Mesendoderm (in vitro differentiated cells): ENCODE data around the gene KIF6.

Source experiments
- DNase-seq: peaks from one replicate; pipeline ENCODE4 v3.0.0; 2013
- H2AK5ac ChIP-seq: 2 replicates; pipeline ENCODE4 v1.6.1; 2013; ENCODE audit warnings: low read length, inconsistent platforms
- H2BK120ac ChIP-seq: 2 replicates; pipeline ENCODE4 v1.6.1; 2013; ENCODE audit warnings: low read depth, mild to moderate bottlenecking, low read length, moderate library complexity, mixed read lengths
- H2BK15ac ChIP-seq: replicated peaks from 2 replicates; pipeline ENCODE4 v1.6.1; 2013; ENCODE audit warnings: low read depth, mild to moderate bottlenecking, moderate library complexity
- H2BK5ac ChIP-seq: 2 replicates; pipeline ENCODE4 v1.6.1; 2013; ENCODE audit warnings: low read length, inconsistent platforms
- H3K18ac ChIP-seq: 2 replicates; pipeline ENCODE4 v1.6.1; 2013; ENCODE audit warnings: mild to moderate bottlenecking, low read length, mixed read lengths
- H3K23ac ChIP-seq: one replicate; pipeline ENCODE4 v1.6.1; 2013; ENCODE audit warnings: low read length
- H3K27ac ChIP-seq: 2 replicates; pipeline ENCODE4 v1.5.1; 2013; ENCODE audit warnings: low read depth, mild to moderate bottlenecking, inconsistent platforms, low read length, moderate library complexity
- H3K27me3 ChIP-seq: 2 replicates; pipeline ENCODE4 v1.6.1; 2013; ENCODE audit warnings: low read length, control low read depth, mild to moderate bottlenecking, inconsistent platforms; ENCODE audit not compliant: insufficient read depth, poor library complexity
- H3K36me3 ChIP-seq: 2 replicates; pipeline ENCODE4 v1.6.1; 2013; ENCODE audit warnings: low read length, inconsistent platforms; ENCODE audit not compliant: control insufficient read depth, insufficient read depth
- H3K4ac ChIP-seq: one replicate; pipeline ENCODE4 v1.6.1; 2013; ENCODE audit warnings: low read depth, mild to moderate bottlenecking, low read length, moderate library complexity
- H3K4me1 ChIP-seq: 2 replicates; pipeline ENCODE4 v1.6.1; 2013; ENCODE audit warnings: low read depth, low read length, inconsistent platforms; ENCODE audit not compliant: control insufficient read depth
- H3K4me2 ChIP-seq: 2 replicates; pipeline ENCODE4 v1.6.1; 2013; ENCODE audit warnings: low read length
- H3K4me3 ChIP-seq: 2 replicates; pipeline ENCODE4 v1.5.1; 2013; ENCODE audit warnings: mild to moderate bottlenecking, low read length
- H3K56ac ChIP-seq: one replicate; pipeline ENCODE4 v1.6.1; 2013; ENCODE audit warnings: low read length
- H3K79me1 ChIP-seq: 2 replicates; pipeline ENCODE4 v1.6.1; 2013; ENCODE audit warnings: low read length, inconsistent platforms
- H3K79me2 ChIP-seq: 2 replicates; pipeline ENCODE4 v1.6.1; 2013; ENCODE audit warnings: mild to moderate bottlenecking, low read length; ENCODE audit not compliant: control insufficient read depth, insufficient read depth
- H3K9ac ChIP-seq: 2 replicates; pipeline ENCODE4 v1.6.1; 2013; ENCODE audit warnings: low read length, inconsistent platforms
- H4K5ac ChIP-seq: one replicate; pipeline ENCODE4 v1.6.1; 2013; ENCODE audit warnings: low read length
- H4K8ac ChIP-seq: one replicate; pipeline ENCODE4 v1.6.1; 2013; ENCODE audit warnings: low read depth, mild to moderate bottlenecking, control low read depth, low read length, moderate library complexity
- WGBS: extraction: QIAGEN DNeasy Blood & Tissue Kit; methylation state at CpG from one replicate; pipeline ENCODE4 v1.1.7; 2013; ENCODE audit warnings: low lambda C conversion rate, missing lambda C conversion rate; ENCODE audit not compliant: insufficient coverage; ENCODE audit errors: extremely low coverage; 5-methylcytosine and 5-hydroxymethylcytosine counted together

Gene KIF6

DNA sequence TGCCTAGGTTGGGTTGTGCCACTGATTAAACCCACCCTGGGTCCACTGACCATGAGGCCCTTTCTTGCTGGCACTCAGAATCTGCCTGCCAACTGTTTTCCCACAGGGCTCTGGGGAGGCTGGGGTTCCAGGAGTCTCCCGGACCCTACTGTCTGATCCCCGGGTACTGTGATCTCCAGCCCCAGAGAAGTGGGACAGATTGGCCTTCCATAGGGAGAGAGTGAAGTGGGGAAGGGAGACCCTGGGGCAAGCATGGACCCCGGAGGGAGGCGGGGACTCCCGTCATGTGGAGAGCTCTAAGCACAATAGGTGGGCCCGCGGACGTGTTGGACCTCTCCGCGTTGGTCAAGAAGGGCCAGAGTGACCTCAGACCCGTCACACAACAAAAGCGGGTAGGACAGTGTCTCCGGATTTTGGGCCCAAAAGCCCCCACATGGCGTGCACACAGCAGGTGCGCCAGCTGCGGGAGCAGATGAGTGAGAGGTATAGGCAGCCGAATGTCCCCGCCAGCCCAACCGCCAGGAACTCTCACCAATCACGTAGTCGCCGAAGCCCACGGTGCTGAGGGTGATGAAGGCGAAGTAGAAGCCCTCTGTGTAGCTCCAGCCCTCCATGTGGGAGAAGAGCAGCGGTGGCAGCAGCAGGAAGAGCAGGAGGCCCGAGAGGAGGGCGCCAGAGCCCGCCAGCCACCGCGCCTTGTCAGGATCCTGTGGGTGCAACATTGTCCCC is 421.6 kb downstream of the KIF6 start:
- Histone ChIP-seq H3K18ac (no peak overlapping the region), H3K9ac (no peak overlapping the region), H3K27me3 (no peaks in the 10 kb centered on the region), H3K23ac (no peak overlapping the region), H3K4me2 (no peak overlapping the region), H2BK120ac (no peak overlapping the region), H2BK15ac (no peak overlapping the region), H3K79me2 (no peaks in the 10 kb centered on the region), H2AK5ac (no peak overlapping the region), H3K4me3 (no peak overlapping the region), H3K4me1 (no peaks in the 10 kb centered on the region), H3K4ac (no peak overlapping the region), H2BK5ac (no peak overlapping the region), H3K56ac (no peak overlapping the region), H3K79me1 (no peaks in the 10 kb centered on the region), H3K36me3 (no peaks in the 10 kb centered on the region), H4K8ac (no peak overlapping the region), H3K27ac (no peak overlapping the region), H4K5ac (no peak overlapping the region)
- DNase-seq, result no peak
- WGBS, result no CpG with 5 or more reads among the region's 30 CpGs

DNA sequence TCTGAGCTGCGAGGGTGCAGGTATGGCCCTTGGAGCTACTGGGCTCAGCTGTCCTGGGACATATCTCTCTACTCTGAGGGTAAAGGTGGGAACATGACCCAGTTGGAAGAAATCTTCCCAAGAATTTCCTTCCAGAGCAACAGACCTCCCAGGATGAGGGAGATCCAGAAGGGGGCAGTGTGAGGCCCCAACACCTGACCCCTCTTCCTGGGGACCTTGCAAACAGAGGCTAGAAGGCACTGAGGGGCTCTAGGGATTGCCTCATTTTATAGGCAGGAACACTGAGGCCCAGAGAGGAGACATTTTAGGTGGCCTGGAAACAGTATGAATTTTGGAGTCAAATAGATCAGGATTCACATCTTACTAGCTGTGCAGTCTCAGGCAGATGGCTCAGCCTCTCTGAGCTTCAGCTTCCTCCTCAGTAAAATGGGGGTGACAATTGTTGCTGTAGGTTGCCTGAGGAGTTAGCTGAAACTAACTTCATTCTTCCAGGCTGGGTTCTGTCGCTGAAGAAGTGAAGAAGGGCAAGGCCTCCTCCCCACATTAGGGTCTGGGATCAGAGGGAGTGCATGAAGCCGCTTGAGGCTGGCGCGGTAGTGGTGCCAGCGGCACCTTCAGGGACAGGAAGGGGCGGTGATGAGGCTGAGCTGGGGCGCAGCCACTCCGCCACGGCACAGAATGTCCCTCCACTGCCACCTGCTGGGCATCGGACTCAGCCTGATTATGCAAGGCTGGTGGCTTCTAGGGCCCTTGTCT is 422.4 kb downstream of the KIF6 start:
- peak; percentile 88 for DNase-seq

DNA sequence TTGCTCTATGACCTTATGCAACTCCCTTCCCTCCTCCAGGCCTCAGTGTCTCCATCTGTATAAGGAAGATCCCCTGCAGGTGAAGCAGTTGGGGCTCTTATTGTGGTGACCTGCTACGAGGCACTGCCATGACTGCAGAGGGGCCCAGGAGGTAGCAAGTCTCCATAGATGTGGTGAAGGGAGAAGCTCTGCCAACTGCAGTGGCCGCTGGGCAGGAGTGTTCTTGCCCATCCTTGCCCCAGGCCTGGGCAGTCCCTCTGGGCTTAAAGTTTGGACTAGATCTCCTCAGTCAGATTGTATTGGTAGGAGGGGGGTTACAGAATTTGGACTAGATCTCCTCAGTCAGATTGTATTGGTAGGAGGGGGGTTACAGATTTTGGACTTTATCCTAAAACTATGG is 423.2 kb downstream of the KIF6 start:
- Histone ChIP-seq H4K5ac (no peak overlapping the region), H3K9ac (no peak overlapping the region), H3K4ac (no peak overlapping the region), H4K8ac (no peak overlapping the region), H3K79me1 (no peaks in the 10 kb centered on the region), H3K27me3 (no peaks in the 10 kb centered on the region), H3K36me3 (no peaks in the 10 kb centered on the region), H2BK5ac (no peak overlapping the region), H2BK15ac (no peak overlapping the region), H2AK5ac (no peak overlapping the region), H3K56ac (no peak overlapping the region), H3K4me2 (no peak overlapping the region), H3K23ac (no peak overlapping the region), H3K18ac (no peak overlapping the region), H3K27ac (no peak overlapping the region), H2BK120ac (no peak overlapping the region), H3K4me1 (no peaks in the 10 kb centered on the region), H3K4me3 (no peak overlapping the region), H3K79me2 (no peaks in the 10 kb centered on the region)
- no CpG with 5 or more reads among the region's 2 CpGs for WGBS
- no peak for DNase-seq

More for the DNA sequence above, 422.4 kb downstream of the KIF6 start:
- H2BK120ac ChIP-seq, result no peak overlapping the region
- H2BK15ac ChIP-seq, result no peak overlapping the region
- no peak overlapping the region for H3K23ac ChIP-seq
- no peaks in the 10 kb centered on the region for H3K79me2 ChIP-seq
- peak overlapping the region; percentile 38 for H3K56ac ChIP-seq
- no peak overlapping the region for H3K4me2 ChIP-seq
- WGBS, result no CpG with 5 or more reads among the region's 11 CpGs
- no peak overlapping the region for H3K4me3 ChIP-seq
- no peak overlapping the region for H3K4ac ChIP-seq
- H2BK5ac ChIP-seq, result no peak overlapping the region
- no peak overlapping the region for H4K5ac ChIP-seq
- H3K9ac ChIP-seq, result peak overlapping the region; percentile 2
- H2AK5ac ChIP-seq, result no peak overlapping the region
- no peak overlapping the region for H3K27ac ChIP-seq
- no peaks in the 10 kb centered on the region for H3K79me1 ChIP-seq
- H3K27me3 ChIP-seq, result no peaks in the 10 kb centered on the region
- H3K36me3 ChIP-seq, result no peaks in the 10 kb centered on the region
- no peak overlapping the region for H4K8ac ChIP-seq
- H3K4me1 ChIP-seq, result no peaks in the 10 kb centered on the region
- H3K18ac ChIP-seq, result no peak overlapping the region

- no peak overlapping the region for H2BK120ac ChIP-seq
- H3K4me3 ChIP-seq, result no peak overlapping the region
- H3K27ac ChIP-seq, result no peak overlapping the region
- no peak overlapping the region for H2AK5ac ChIP-seq
- no peaks in the 10 kb centered on the region for H3K27me3 ChIP-seq
- no peak overlapping the region for H3K4ac ChIP-seq
- no peaks in the 10 kb centered on the region for H3K79me1 ChIP-seq
- no peak overlapping the region for H2BK5ac ChIP-seq
- H4K5ac ChIP-seq, result no peak overlapping the region
- no peak overlapping the region for H3K4me2 ChIP-seq
- DNase-seq, result peak; percentile 81
- H3K23ac ChIP-seq, result no peak overlapping the region
- no peak overlapping the region for H3K9ac ChIP-seq
- H3K18ac ChIP-seq, result no peak overlapping the region
- no CpG with 5 or more reads among the region's 7 CpGs for WGBS
- no peaks in the 10 kb centered on the region for H3K4me1 ChIP-seq
- no peak overlapping the region for H3K56ac ChIP-seq
- H3K36me3 ChIP-seq, result no peaks in the 10 kb centered on the region
- H3K79me2 ChIP-seq, result no peaks in the 10 kb centered on the region
- H4K8ac ChIP-seq, result no peak overlapping the region
- H2BK15ac ChIP-seq, result no peak overlapping the region
Observed at GRCh38 chr6:39301606-39302005, 423.6 kb downstream of the KIF6 start.

DNA sequence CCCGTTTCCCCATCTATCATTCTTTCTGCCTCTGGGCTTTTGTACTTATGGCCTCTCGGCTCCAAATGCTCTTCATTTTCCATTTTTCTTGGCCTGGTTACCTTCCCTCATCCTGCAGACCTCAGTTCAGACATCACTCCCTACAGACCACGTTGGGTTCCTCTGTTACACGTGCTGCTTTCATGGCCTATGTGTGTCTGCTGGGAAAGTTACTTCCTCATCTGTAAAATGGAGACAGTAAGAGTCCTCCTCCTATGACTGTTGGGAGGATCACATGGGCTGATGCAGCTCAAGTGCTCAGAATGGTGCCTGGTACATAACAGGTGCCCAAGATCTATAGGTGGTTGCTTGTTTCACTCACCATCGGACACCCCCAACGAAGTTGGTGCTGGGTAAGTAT is 424.5 kb downstream of the KIF6 start:
- no peaks in the 10 kb centered on the region for H3K4me1 ChIP-seq
- no peak overlapping the region for H4K5ac ChIP-seq
- no peak overlapping the region for H3K4me2 ChIP-seq
- H2BK15ac ChIP-seq, result no peak overlapping the region
- H2BK120ac ChIP-seq, result no peak overlapping the region
- no peak overlapping the region for H3K23ac ChIP-seq
- H3K4me3 ChIP-seq, result no peak overlapping the region
- no peak overlapping the region for H3K56ac ChIP-seq
- no peak overlapping the region for H3K27ac ChIP-seq
- no peak overlapping the region for H4K8ac ChIP-seq
- H3K4ac ChIP-seq, result no peak overlapping the region
- no peaks in the 10 kb centered on the region for H3K36me3 ChIP-seq
- H3K79me2 ChIP-seq, result no peaks in the 10 kb centered on the region
- no CpG with 5 or more reads among the region's 6 CpGs for WGBS
- no peak overlapping the region for H2AK5ac ChIP-seq
- no peak overlapping the region for H3K9ac ChIP-seq
- H3K27me3 ChIP-seq, result no peaks in the 10 kb centered on the region
- no peak overlapping the region for H3K18ac ChIP-seq
- no peaks in the 10 kb centered on the region for H3K79me1 ChIP-seq
- no peak for DNase-seq
- no peak overlapping the region for H2BK5ac ChIP-seq
